B cell (primary cell): Measurements from ENCODE around the gene GON4L.

ENCODE experiments used
- CTCF ChIP-seq: fragments of 200-600 bp; IDR thresholded peaks from one replicate; pipeline ENCODE4 v1.8.0; 2022; ENCODE audit warnings: antibody characterized with exemption, mild to moderate bottlenecking
- EZH2 ChIP-seq: IDR thresholded peaks from 2 replicates; pipeline ENCODE4 v1.6.1; 2012; ENCODE audit warnings: borderline replicate concordance, low read depth, mild to moderate bottlenecking, moderate library complexity, low read length; ENCODE audit not compliant: insufficient read depth, poor library complexity, severe bottlenecking

GRCh38 chr1:155884982-155885381 lies 28.0 kb upstream of the GON4L start:
- TF ChIP-seq CTCF: no peak
- no peak for TF ChIP-seq EZH2
